ENCODE measurements around the gene FKBP9. TPM values are rescaled to one million over a fixed set of nuclear protein-coding genes. Genes with fewer than 3 reads are reported as not detected.

FKBP9 gene
- total and polyA plus RNA-seq, 2 experiments from 2014 or later, result 88.8 to 109 TPM

DNA sequence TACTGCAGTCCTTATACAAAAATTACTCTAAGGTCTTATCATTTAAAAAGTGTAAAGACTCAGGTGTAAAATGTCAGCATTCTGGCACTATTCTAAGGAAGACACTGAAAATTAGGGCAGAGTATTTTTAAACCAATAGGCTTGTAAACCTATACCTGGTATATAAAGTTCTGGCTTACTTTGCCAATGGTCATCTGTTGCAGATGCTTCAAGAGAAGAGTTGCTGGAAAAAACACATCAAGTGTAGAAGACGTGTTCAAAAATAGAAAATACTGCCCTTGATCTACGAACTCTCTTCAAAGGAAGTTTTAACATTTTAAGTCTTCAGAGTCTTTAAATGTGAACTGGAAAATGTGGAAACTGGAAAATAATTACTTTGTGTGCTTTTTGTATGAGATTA is 81.4 kb downstream of the FKBP9 start:
- Histone ChIP-seq H3K9me2 (replicated peaks; ENCODE audit: insufficient read depth) (no peaks in the 10 kb centered on the region), H3K27me3 (no peaks in the 10 kb centered on the region), H3K79me2 (peaks cover 94% of the 10 kb centered on the region), H3K9me3 (ENCODE audit: low read depth) (no peaks in the 10 kb centered on the region), H3K27ac (no peak overlapping the region), H2AFZ (no peak overlapping the region), H4K20me1 (ENCODE audit: insufficient read depth, poor library complexity, severe bottlenecking) (peaks cover 3% of the 10 kb centered on the region), H3K4me1 (ENCODE audit: insufficient read depth) (peaks cover 27% of the 10 kb centered on the region), H3K4me3 (no peak overlapping the region), H3K4me2 (peak overlapping the region; percentile 69), H3K36me3 (replicated peaks; ENCODE audit: insufficient read depth, low read depth) (no peaks in the 10 kb centered on the region)
- 86% methylated on average over 2 of the region's 2 CpGs for WGBS (ENCODE audit: low lambda C conversion rate, missing lambda C conversion rate)
- no peak for DNase-seq (ENCODE audit: low spot score)
- TF ChIP-seq EZH2 (IDR thresholded peaks at IDR 0.05; ENCODE audit: borderline replicate concordance) (no peak), EZH2phosphoT487 (IDR thresholded peaks at IDR 0.05; ENCODE audit: low read depth, severe bottlenecking, unreplicated experiment) (no peak)
- TF ChIP-seq, protein P1, sequence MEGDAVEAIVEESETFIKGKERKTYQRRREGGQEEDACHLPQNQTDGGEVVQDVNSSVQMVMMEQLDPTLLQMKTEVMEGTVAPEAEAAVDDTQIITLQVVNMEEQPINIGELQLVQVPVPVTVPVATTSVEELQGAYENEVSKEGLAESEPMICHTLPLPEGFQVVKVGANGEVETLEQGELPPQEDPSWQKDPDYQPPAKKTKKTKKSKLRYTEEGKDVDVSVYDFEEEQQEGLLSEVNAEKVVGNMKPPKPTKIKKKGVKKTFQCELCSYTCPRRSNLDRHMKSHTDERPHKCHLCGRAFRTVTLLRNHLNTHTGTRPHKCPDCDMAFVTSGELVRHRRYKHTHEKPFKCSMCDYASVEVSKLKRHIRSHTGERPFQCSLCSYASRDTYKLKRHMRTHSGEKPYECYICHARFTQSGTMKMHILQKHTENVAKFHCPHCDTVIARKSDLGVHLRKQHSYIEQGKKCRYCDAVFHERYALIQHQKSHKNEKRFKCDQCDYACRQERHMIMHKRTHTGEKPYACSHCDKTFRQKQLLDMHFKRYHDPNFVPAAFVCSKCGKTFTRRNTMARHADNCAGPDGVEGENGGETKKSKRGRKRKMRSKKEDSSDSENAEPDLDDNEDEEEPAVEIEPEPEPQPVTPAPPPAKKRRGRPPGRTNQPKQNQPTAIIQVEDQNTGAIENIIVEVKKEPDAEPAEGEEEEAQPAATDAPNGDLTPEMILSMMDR (IDR thresholded peaks at IDR 0.05; ENCODE audit: poor library complexity), result no peak

DNA sequence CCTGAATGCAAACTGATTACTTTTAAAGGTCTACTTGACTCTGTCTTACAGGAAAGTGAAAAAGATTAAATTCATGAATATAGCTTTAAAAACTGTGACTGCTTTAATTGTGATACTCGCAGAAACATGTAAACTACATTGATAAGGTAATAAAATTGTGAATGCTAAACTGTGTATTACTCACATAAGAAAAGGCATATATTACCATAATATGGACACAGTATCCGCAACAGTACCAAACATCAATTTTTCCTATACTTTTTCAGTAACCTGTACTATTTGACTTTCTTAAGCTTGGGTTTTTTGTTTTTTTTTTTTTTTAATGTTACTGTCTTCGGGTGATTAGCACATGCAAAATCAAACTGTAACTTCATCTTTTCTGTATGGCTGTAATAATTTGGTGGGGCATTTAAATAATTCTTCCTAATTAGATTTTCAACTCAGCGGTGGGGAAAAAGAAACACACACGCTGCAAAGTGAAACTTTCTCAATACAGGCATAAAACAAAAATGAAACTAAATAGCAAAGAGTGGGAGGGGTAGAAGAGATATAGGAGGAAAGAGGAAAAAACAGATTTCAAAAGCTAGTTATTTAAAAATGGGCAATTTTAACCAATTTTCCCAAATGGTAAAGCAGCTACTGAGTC is 82.1 kb downstream of the FKBP9 start:
- Histone ChIP-seq H3K79me2 (peaks cover 92% of the 10 kb centered on the region), H3K36me3 (replicated peaks; ENCODE audit: insufficient read depth, low read depth) (no peaks in the 10 kb centered on the region), H3K27me3 (no peaks in the 10 kb centered on the region), H4K20me1 (ENCODE audit: insufficient read depth, poor library complexity, severe bottlenecking) (peaks cover 3% of the 10 kb centered on the region), H2AFZ (no peak overlapping the region), H3K4me2 (peak overlapping the region; percentile 69), H3K4me1 (ENCODE audit: insufficient read depth) (peaks cover 27% of the 10 kb centered on the region), H3K4me3 (no peak overlapping the region), H3K9me2 (replicated peaks; ENCODE audit: insufficient read depth) (no peaks in the 10 kb centered on the region), H3K27ac (no peak overlapping the region), H3K9me3 (ENCODE audit: low read depth) (no peaks in the 10 kb centered on the region)
- TF ChIP-seq EZH2phosphoT487 (IDR thresholded peaks at IDR 0.05; ENCODE audit: low read depth, severe bottlenecking, unreplicated experiment) (no peak), EZH2 (IDR thresholded peaks at IDR 0.05; ENCODE audit: borderline replicate concordance) (no peak)
- TF ChIP-seq, protein P1 (IDR thresholded peaks at IDR 0.05; ENCODE audit: poor library complexity), result no peak
- DNase-seq (ENCODE audit: low spot score), result no peak
- 79% methylated on average over 5 of the region's 5 CpGs for WGBS (ENCODE audit: low lambda C conversion rate, missing lambda C conversion rate)

DNA sequence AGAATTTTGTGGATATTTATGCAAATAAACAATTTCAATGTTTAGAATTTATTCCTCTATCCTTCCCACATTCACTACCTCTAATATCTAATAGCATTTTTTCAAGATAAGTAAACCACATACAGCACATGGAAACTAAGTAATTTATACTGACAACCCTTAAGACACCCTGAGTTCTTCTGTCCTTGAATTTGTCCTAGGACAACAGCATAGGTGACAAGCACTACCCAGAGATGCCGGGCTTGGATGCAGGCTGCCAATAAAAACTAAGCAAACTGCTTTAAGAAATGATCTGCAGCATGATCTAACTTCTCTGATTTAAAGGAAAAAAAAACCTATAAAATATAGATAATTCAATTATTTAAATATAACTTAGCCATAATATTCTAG is 82.7 kb downstream of the FKBP9 start:
- Histone ChIP-seq H3K27ac (no peak overlapping the region), H3K9me2 (replicated peaks; ENCODE audit: insufficient read depth) (no peaks in the 10 kb centered on the region), H3K27me3 (no peaks in the 10 kb centered on the region), H4K20me1 (ENCODE audit: insufficient read depth, poor library complexity, severe bottlenecking) (peaks cover 3% of the 10 kb centered on the region), H3K9me3 (ENCODE audit: low read depth) (no peaks in the 10 kb centered on the region), H3K4me2 (peak overlapping the region; percentile 69), H2AFZ (no peak overlapping the region), H3K4me1 (ENCODE audit: insufficient read depth) (peaks cover 27% of the 10 kb centered on the region), H3K4me3 (no peak overlapping the region), H3K36me3 (replicated peaks; ENCODE audit: insufficient read depth, low read depth) (no peaks in the 10 kb centered on the region), H3K79me2 (peaks cover 87% of the 10 kb centered on the region)
- 75% methylated on average over 1 of the region's 1 CpG for WGBS (ENCODE audit: low lambda C conversion rate, missing lambda C conversion rate)
- no peak for DNase-seq (ENCODE audit: low spot score)
- TF ChIP-seq EZH2 (IDR thresholded peaks at IDR 0.05; ENCODE audit: borderline replicate concordance) (no peak), EZH2phosphoT487 (IDR thresholded peaks at IDR 0.05; ENCODE audit: low read depth, severe bottlenecking, unreplicated experiment) (no peak)
- TF ChIP-seq, protein P1 (IDR thresholded peaks at IDR 0.05; ENCODE audit: poor library complexity), result no peak

Measured in hepatocyte (in vitro differentiated cells).